Eye (tissue), 1 donor: ENCODE data around the gene OSBPL5.
A peak's percentile ranks its signal among the peaks of the same experiment; 100 is the strongest.

Experiments used
- DNase-seq: peaks from one replicate; pipeline ENCODE4 v3.0.0-alpha.2; 2015

The OSBPL5 gene

GRCh38 chr11:3162410-3163240, 2.5 kb downstream of the OSBPL5 start:
- no peak for DNase-seq

GRCh38 chr11:3161720-3162409, 3.2 kb downstream of the OSBPL5 start:
- DNase-seq: no peak

- DNase-seq: no peak
Observed at GRCh38 chr11:3161309-3161708, 3.8 kb downstream of the OSBPL5 start.

- DNase-seq: peak; percentile 98
Observed at GRCh38 chr11:3160252-3161031, 4.7 kb downstream of the OSBPL5 start.

- DNase-seq: no peak
Observed at GRCh38 chr11:3159296-3160190, 5.6 kb downstream of the OSBPL5 start.

- DNase-seq: peak; percentile 0
Observed at GRCh38 chr11:3158821-3159220, 6.3 kb downstream of the OSBPL5 start.

GRCh38 chr11:3158131-3158591, 6.9 kb downstream of the OSBPL5 start:
- DNase-seq: peak; percentile 0

- peak; percentile 0 for DNase-seq
Observed at GRCh38 chr11:3157381-3158130, 7.6 kb downstream of the OSBPL5 start.

GRCh38 chr11:3156661-3157311, 8.3 kb downstream of the OSBPL5 start:
- peak; percentile 5 for DNase-seq

GRCh38 chr11:3156282-3156660, 8.8 kb downstream of the OSBPL5 start:
- peak; percentile 31 for DNase-seq

GRCh38 chr11:3155691-3156258, 9.3 kb downstream of the OSBPL5 start:
- peak; percentile 15 for DNase-seq

- no peak for DNase-seq
Observed at GRCh38 chr11:3155216-3155615, 9.9 kb downstream of the OSBPL5 start.

GRCh38 chr11:3154001-3154599, 11.0 kb downstream of the OSBPL5 start:
- no peak for DNase-seq

- no peak for DNase-seq
Observed at GRCh38 chr11:3153291-3153861, 11.7 kb downstream of the OSBPL5 start.

- DNase-seq: no peak
Observed at GRCh38 chr11:3152471-3153110, 12.5 kb downstream of the OSBPL5 start.

GRCh38 chr11:3150726-3151125, 14.4 kb downstream of the OSBPL5 start:
- no peak for DNase-seq

- DNase-seq: no peak
Observed at GRCh38 chr11:3149852-3150188, 15.3 kb downstream of the OSBPL5 start.

GRCh38 chr11:3148990-3149851, 15.9 kb downstream of the OSBPL5 start:
- no peak for DNase-seq
